HG03558 (cell line): Measurements from ENCODE around the gene MOB3B.
"Not testable (repeated sequence)": the region's sequence is repeated elsewhere in the genome, so short reads cannot be mapped to it uniquely, and the experiment has no call there.

Experiments
- ATAC-seq: cut with Tn5 transposase; IDR thresholded peaks from one replicate; pipeline ENCODE4 v1.9.1; 2021; ENCODE audit warnings: moderate number of reproducible peaks; ENCODE audit not compliant: unreplicated experiment; ENCODE audit errors: extremely low read depth

The MOB3B gene

GRCh38 chr9:27429436-27429835 is 100.2 kb downstream of the MOB3B start:
- ATAC-seq: no peak

GRCh38 chr9:27428551-27428950 is 101.1 kb downstream of the MOB3B start:
- no peak for ATAC-seq

GRCh38 chr9:27427272-27427643 is 102.4 kb downstream of the MOB3B start:
- no peak for ATAC-seq

- ATAC-seq: no peak
Observed at GRCh38 chr9:27426511-27427271, 102.9 kb downstream of the MOB3B start.

GRCh38 chr9:27425827-27426510 is 103.6 kb downstream of the MOB3B start:
- ATAC-seq: no peak

- no peak for ATAC-seq
Observed at GRCh38 chr9:27423915-27424710, 105.5 kb downstream of the MOB3B start.

GRCh38 chr9:27422279-27422834 is 107.3 kb downstream of the MOB3B start:
- ATAC-seq: no peak

GRCh38 chr9:27421577-27421976 is 108.0 kb downstream of the MOB3B start:
- ATAC-seq: no peak

GRCh38 chr9:27419558-27419957 is 110.1 kb downstream of the MOB3B start:
- not testable (repeated sequence) for ATAC-seq

GRCh38 chr9:27414220-27414761 is 115.3 kb downstream of the MOB3B start:
- ATAC-seq: no peak

- no peak for ATAC-seq
Observed at GRCh38 chr9:27413511-27414219, 115.9 kb downstream of the MOB3B start.

GRCh38 chr9:27412963-27413362 is 116.7 kb downstream of the MOB3B start:
- no peak for ATAC-seq

GRCh38 chr9:27412081-27412480 is 117.5 kb downstream of the MOB3B start:
- ATAC-seq: no peak

- no peak for ATAC-seq
Observed at GRCh38 chr9:27408482-27408881, 121.1 kb downstream of the MOB3B start.

- no peak for ATAC-seq
Observed at GRCh38 chr9:27408001-27408400, 121.6 kb downstream of the MOB3B start.

GRCh38 chr9:27407491-27407890 is 122.1 kb downstream of the MOB3B start:
- no peak for ATAC-seq

GRCh38 chr9:27404661-27405060 is 125.0 kb downstream of the MOB3B start:
- ATAC-seq: no peak

GRCh38 chr9:27402626-27403025 is 127.0 kb downstream of the MOB3B start:
- ATAC-seq: no peak

GRCh38 chr9:27400334-27400880 is 129.2 kb downstream of the MOB3B start:
- ATAC-seq: no peak
